GM18951 (cell line): Measurements from ENCODE around the gene SDE2.

Experiments used
- POLR2A ChIP-seq: IDR thresholded peaks from 4 replicates; pipeline ENCODE4 v1.6.1; 2011; ENCODE audit warnings: mild to moderate bottlenecking; ENCODE audit not compliant: insufficient read length, insufficient read depth; ENCODE audit errors: extremely low read depth
- in situ Hi-C: fragments of 300-500 bp; cut with MboI; formaldehyde crosslinking; loops from one replicate; pipeline ENCODE4 v1.12.0; 2022; ENCODE audit warnings: low sequenced_read_pairs, mixed read lengths, inconsistent platforms; ENCODE audit not compliant: unreplicated experiment

Gene SDE2

DNA sequence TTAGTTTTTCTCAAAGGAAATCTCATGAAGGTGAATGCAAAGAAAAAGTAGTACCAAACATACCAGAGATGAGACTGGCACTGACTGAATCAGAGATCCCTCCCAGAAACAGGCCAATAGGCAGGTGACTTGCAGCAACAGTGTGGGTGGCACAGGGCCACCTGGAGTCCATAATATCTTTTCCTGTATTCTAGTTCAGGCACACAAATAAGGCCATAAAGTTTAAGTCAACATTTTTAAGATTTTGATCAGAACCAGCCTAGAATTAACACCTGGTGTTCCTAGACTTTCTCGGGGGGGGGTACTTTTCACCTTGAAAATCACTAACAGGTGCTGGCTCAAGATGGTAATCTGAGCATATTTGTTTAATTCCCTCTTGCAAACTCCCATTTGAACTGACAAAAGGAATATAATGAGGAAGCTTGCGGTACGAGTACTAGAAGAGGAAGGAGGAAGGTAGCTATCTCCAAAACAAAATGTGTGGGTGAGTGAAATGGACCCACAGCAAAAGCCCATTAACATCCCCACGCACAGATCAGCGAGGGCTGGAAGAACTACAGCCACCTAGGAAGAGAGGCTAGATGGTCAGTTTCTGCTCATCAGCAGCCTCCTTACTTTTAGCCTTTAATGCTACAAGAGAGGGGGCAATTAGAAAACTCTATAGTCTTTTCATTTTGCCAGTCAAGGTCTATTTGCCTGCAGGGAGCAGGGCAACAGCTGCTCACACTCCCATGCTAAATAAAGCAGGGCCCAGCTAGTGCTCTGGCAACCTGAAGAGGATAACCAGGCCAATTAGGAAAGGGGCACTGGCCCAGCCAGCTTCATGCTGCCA, 18.9 kb downstream of the SDE2 start:
- in situ Hi-C loops: no loop called here
- no peak for TF ChIP-seq POLR2A

DNA sequence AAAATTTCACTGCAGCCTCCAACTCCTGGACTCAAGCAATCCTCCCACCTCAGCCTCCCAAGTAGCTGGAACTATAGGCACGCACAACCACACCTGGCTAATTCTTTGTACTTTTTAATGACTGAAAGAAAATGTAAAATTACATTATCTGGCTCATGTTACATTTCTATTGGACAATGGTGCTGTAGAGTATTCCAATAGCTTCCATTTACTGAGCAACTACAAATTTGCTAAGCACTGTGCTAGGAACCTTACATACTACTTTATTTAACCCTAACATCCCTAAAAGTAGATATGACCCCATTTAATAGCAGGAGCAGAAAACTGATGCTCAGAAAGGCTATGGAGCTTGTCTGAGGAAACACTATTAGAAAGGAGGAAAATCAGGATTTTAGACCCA, 19.7 kb downstream of the SDE2 start:
- TF ChIP-seq POLR2A: no peak
- in situ Hi-C loops: loop anchor here (10.0 kb wide), 1 partner anchor 505 kb away; no protein-coding TSS in a partner anchor

DNA sequence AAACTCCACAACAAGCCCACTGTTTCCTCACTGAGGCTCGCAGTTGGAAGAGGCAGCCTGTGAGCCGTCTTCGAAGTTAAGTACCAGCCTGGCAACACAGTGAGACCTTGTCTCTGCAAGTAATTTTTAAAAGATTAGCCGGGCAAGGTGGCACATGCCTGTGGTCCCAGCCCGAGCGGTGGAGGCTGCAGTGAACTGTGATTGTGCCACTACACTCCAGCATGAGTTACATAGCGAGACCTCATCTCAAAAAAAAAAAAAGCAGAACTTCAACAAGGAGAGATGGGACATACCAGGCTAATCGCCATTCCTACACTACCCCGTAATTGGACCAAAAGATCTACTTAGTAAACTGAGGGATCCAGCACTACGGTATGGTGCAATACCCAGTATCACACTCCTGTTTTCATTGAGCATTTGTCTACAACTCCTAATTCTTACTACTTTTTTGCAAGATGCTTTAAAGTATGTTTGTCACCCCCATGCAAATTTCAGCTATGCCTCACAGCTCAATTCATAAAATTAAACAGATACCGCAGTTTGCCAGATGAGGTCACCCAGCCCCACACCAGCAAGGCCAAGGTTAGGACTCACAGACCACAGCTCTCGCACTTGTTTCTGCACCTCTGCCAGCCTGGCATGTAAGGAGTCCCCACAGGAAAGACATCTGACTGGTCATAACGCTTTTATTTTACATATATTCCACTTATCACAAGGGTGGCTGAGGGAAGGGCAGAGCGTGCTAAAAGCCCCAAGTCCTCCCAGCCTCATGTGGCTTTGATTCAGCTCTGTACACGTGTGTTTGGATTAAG, 21.0 kb downstream of the SDE2 start:
- TF ChIP-seq POLR2A: no peak
- in situ Hi-C loops: loop anchor here (10.0 kb wide), 1 partner anchor 503 kb away; no protein-coding TSS in a partner anchor

DNA sequence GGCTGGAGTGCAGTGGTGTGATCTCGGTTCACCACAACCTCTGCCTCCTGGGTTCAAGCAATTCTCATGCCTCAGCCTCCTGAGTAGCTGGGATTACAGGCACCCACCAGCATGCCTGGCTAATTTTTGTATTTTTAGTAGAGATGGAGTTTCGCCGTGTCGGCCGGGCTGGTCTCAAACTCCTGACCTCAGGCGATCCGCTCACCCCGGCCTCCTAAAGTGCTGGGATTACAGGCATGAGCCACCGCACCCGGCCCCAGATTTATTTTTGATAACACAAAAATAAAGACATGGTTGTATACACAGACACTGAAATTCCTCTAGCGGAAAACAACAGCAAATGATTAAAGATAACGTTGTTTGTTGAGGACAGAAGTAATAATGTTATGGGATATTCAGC, 24.0 kb downstream of the SDE2 start:
- in situ Hi-C loops: loop anchor here (10.0 kb wide), 1 partner anchor 500 kb away; no protein-coding TSS in a partner anchor

DNA sequence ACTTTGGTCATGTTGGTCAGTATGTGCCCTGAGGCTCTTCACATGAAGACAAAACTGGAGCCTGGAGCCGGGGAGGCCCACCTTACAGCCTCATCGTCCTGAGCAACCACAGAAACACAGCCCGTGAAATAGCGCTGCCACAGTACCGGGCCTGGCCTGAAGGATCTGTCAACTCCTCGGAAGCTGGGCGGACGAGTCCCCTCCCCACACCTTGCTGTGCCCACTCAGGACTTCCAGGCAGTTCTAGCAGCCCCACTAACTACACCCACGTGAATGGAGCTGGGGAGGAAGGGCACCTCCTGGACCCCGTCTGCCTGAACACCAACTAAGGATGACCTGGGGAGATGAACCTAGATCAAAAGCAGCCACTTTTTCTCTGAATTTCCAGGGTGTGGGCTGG, 24.7 kb downstream of the SDE2 start:
- in situ Hi-C loops: loop anchor here (10.0 kb wide), 1 partner anchor 500 kb away; no protein-coding TSS in a partner anchor
- no peak for TF ChIP-seq POLR2A

DNA sequence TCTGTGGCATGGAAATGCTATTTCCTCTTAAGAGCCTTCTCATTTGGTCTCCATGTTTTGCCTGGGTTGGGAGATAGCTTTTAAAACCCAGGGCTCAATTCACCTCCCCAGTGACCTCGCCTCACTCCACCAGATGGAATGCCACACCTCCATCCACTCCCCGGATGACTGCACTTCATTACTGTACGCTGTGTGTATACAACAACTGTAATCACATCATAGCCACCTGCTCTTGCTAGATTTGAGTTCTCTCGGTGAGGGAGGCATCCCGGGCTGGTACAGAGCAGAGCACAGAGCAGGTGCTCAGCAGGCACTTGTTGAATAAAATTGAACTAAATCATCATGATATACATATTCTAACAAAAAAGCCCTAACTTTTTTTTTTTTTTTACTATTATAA, 26.0 kb downstream of the SDE2 start:
- no peak for TF ChIP-seq POLR2A
- in situ Hi-C loops: loop anchor here (10.0 kb wide), 1 partner anchor 498 kb away; no protein-coding TSS in a partner anchor

DNA sequence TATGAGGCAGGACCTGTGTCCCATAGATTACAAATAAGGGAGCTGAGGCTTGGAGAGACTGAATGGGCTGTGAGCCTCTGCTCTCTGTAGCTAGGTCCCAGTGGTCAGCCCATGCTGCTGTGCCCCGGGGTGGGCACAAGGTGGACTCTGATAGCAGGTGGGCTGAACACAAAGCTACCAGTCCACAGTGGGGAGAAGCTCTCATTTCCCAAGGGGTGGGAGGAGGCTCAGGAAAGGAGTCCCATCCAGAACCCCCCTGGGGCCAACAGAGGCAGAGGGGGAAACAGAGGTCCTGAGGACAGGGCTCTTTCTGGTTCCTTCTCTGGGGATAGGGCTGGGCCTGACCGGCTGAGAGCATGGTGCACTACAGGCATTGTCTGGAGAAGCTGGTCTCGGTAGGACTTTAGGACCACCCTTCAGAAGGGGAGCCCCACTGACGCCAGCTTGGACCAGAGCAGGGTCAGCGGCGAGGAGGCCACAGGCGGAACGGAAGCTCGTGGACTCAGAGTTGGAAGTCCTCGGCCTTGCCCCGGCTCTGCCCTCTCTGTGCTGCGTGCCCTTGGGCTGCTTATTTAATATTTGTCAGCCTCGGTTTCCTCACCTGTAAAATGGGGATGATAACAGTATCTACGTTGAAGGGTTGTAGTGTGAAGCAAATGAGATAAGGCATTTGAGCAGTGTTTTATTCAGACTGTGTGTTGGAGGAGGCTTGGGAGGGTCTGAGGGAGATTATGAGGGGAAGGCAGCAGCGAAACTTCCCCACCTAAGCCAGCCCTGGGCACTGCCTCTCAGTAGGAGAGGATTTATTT, 26.6 kb downstream of the SDE2 start:
- no peak for TF ChIP-seq POLR2A
- in situ Hi-C loops: loop anchor here (10.0 kb wide), 1 partner anchor 498 kb away; no protein-coding TSS in a partner anchor

DNA sequence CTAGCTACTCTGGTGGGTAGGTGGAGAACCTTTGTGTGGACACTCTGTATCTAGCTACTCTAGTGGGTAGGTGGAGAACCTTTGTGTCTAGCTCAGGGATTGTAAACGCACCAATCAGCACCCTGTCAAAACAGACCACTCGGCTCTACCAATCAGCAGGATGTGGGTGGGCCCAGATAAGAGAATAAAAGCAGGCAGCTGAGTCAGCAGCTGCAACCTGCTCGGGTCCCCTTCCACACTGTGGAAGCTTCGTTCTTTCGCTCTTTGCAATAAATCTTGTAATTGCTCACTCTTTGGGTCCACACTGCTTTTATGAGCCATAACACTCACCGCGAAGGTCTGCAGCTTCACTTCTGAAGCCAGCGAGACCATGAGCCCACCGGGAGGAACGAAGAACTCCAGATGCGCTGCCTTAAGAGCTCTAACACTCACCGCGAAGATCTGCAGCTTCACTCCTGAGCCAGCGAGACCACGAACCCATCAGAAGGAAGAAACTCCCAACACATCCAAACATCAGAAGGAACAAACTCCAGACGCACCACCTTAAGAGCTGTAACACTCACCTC, 28.5 kb downstream of the SDE2 start:
- in situ Hi-C loops: loop anchor here (10.0 kb wide), 1 partner anchor 496 kb away; no protein-coding TSS in a partner anchor

DNA sequence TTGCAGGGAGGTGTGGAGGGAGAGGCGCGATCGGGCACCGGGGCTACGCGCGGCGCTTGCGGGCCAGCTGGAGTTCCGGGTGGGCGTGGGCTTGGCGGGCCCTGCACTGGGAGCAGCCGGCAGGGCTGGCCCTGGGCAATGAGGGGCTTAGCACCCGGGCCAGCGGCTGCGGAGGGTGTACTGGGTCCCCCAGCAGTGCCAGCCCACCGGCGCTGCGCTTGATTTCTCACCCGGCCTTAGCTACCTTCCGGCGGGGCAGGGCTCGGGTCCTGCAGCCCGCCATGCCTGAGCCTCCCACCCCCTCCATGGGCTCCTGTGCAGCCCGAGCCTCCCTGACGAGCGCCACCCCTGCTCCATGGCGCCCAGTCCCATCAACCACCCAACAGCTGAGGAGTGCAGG, 29.4 kb downstream of the SDE2 start:
- in situ Hi-C loops: loop anchor here (10.0 kb wide), 1 partner anchor 495 kb away; no protein-coding TSS in a partner anchor

DNA sequence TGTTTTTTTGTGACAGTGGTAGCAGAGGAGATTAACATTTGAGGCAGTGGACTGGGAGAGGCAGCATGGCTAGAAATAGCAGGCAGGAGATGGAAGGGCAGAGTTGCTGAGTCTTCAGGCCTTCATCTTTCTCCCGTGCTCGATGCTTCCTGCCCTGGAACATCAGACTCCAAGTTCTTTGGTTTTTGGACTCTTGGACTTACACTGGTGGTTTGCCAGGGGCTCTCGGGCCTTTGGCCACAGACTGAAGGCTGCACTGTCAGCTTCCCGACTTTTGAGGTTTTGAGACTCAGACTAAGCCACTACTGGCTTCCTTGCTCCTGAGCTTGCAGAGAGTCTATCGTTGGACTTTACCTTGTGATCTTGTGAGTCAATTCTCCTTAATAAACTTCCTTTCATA, 33.9 kb downstream of the SDE2 start:
- in situ Hi-C loops: no loop called here
- no peak for TF ChIP-seq POLR2A

DNA sequence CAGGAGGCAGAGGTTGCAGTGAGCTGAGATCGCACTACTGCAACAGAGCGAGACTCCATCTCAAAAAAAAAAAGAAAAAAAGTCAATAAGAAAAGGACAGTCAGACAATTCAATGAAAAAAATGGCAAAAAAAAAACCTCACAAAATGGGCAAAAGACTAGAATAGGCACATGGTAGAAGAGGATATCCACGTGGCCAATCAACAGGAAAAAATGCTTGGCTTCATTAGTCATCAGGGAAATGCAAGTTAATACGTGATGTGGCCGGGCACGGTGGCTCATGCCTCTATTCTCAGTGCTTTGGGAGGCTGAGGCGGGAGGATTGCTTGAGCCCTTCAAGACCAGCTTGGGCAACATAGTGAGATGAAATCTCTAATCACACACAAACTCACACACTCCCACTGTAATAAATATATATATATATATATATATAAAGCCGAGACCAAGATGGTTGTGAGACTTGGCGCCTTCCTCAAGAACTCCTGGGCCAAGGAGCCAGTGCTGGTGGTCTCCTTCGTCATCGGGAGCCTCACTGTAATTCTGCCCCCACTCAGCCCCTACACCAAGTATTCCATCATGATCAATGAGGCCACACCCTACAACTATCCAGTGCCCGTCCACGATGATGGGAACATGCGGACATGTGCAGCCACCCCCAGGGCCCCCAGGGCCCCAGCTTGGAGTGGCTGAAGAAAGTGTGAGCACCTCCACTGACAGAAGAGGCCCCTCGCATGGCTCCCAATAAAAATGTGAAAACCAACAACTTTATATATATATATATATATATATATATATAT, 35.2 kb downstream of the SDE2 start:
- in situ Hi-C loops: no loop called here
- TF ChIP-seq POLR2A: no peak

DNA sequence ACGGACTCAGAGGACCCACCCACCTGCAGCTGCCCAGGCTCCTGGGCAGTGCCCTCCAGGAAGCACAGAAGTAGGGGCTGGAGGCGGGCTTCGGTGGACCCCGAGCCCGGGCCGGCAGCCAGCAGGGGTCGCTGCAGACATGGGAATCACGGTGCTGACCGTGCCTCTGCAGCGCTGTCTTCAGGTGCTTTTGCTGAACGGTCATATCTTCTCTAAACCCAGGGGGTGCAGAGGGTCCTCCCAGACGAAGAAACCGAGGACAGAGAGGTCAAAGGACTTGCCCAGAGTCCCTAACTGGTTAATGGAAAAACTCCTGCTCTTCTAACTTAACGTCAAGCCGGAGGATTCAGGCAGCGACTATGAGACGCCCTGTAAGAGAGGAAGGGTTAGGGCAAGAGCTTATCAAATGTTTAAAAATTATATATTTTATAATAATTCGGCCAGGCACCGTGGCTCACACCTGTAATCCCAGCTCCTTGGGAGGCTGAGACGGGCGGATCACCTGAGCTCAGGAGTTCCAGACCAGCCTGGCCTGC, 36.6 kb downstream of the SDE2 start:
- no peak for TF ChIP-seq POLR2A
- in situ Hi-C loops: no loop called here
